T-helper 2 cell treated with Interferon-gamma antibody and Interleukin-4, amounts not matched to agents 5 μg/mL and 100 μg/mL, for 36 hours (primary cell): Measurements from ENCODE around the gene INO80C.

Experiments
- DNase-seq: peaks from one replicate; pipeline ENCODE4 v3.0.0; 2021; ENCODE audit warnings: low spot score
- H3K27ac Mint-ChIP-seq: one replicate; pipeline ENCODE4 v1.8.0; 2021; ENCODE audit warnings: mild to moderate bottlenecking, mixed read lengths
- H3K27me3 Mint-ChIP-seq: one replicate; pipeline ENCODE4 v1.8.0; 2021; ENCODE audit warnings: low read depth, mixed read lengths
- H3K36me3 Mint-ChIP-seq: one replicate; pipeline ENCODE4 v1.8.0; 2021; ENCODE audit warnings: low read depth, mixed read lengths
- H3K4me1 Mint-ChIP-seq: one replicate; pipeline ENCODE4 v1.8.0; 2021; ENCODE audit warnings: low read depth, mixed read lengths
- H3K4me3 Mint-ChIP-seq: one replicate; pipeline ENCODE4 v1.8.0; 2022; ENCODE audit warnings: mild to moderate bottlenecking, moderate library complexity, mixed read lengths
- H3K9me3 Mint-ChIP-seq: one replicate; pipeline ENCODE4 v1.8.0; 2021; ENCODE audit warnings: mixed read lengths

The INO80C gene

DNA sequence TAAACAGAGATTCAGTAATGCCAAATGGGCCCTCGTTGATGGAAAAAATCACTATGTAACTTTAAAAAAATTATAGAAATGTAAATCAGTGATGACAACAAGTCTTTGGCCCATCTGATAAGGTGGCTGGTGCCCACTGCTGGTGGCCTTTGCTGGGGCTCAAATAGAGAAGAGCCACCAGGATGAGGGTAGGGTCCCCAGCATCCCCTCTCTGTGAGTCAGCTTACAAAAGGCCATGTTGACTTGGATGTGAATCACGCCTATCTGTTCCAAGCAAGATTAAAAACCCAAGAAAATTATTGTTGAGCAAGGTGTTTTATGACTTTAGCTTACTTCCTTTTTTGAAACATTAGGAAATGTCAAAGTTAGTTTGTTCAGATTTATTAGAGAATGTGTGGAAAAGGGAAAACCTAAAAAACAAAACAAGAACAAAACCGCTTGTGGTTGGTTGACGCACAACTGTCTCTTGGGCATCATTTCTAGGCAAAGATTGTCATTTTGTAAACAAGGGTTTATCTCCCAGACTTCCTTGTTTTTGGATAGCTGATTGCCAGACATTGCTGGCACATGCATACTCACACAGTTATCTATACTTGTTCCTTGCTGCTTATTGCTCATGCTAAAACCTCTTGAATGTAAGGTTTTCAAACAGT, 66.9 kb downstream of the INO80C start:
- H3K27me3 Mint-ChIP-seq: peaks cover 18% of the 10 kb centered on the region

DNA sequence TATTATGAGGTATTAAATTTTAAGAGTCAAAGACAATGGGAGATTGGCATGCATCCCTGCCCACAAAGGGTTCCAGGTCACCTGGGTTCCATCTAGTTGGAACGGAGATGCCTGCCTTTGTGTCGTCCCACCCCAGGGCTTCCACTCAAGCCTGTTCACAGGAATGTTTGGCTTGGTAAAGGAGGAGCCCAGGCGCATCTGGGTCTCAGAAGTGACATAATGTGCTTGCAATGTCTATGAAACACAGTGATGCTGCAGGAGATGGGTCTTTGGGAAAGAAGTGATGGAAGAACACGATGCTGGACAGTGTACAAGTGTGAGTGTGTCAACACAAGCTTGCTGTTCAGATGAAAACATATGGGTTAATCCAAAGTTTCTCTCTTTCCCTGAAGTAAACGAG, 71.0 kb downstream of the INO80C start:
- H3K27me3 Mint-ChIP-seq: peaks cover 9% of the 10 kb centered on the region
- no peak overlapping the region for H3K4me3 Mint-ChIP-seq
- H3K9me3 Mint-ChIP-seq: no peaks in the 10 kb centered on the region
- no peaks in the 10 kb centered on the region for H3K4me1 Mint-ChIP-seq
- H3K36me3 Mint-ChIP-seq: no peaks in the 10 kb centered on the region
- no peak for DNase-seq
- H3K27ac Mint-ChIP-seq: no peak overlapping the region

More for the DNA sequence above, 66.9 kb downstream of the INO80C start:
- Mint-ChIP-seq H3K36me3 (no peaks in the 10 kb centered on the region), H3K9me3 (peaks cover 5% of the 10 kb centered on the region), H3K27ac (no peak overlapping the region), H3K4me1 (no peaks in the 10 kb centered on the region), H3K4me3 (no peak overlapping the region)
- no peak for DNase-seq

DNA sequence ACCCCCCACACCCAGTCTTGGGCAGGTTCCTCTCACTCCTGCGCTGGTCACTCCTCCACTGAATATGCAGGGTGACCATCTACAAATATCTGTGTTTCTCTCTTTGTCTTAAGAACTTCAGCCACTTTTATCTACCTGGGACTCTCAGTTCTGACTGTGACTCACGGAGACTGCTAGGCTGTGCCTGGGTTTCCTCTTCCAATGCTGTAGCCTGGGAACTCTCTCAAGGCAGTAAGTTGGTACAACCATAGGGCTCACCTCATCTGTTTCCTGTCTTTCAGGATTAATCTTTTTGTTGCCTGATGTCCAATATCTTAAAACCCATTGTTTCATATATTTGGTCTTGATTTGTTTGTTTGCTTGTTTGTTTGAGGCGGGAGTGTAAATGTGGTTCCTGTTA, 73.4 kb downstream of the INO80C start:
- peaks cover 5% of the 10 kb centered on the region for H3K27me3 Mint-ChIP-seq
- no peaks in the 10 kb centered on the region for H3K4me1 Mint-ChIP-seq
- no peak overlapping the region for H3K27ac Mint-ChIP-seq
- H3K9me3 Mint-ChIP-seq: no peaks in the 10 kb centered on the region
- no peaks in the 10 kb centered on the region for H3K36me3 Mint-ChIP-seq
- DNase-seq: no peak
- H3K4me3 Mint-ChIP-seq: no peak overlapping the region

DNA sequence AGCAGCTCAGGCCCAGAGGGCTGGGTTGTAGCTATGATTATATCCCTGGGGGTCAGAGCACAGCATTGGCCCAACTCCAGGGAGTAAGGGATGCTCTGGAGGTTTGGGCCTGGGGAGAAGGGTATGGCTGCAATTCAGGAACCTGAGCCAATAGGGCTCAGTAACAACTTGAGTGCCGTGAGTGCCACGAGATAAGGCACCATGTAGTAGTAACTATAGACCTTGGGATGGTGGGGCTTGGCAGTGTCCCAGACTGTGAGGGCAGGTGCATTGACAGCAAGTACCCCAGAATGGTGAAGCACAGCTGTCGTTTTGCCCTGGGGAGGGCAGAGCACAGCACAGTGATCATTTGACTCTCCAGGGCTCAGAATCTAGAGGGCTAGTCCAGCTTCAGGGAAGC, 75.5 kb downstream of the INO80C start:
- H3K27me3 Mint-ChIP-seq: peaks cover 5% of the 10 kb centered on the region
- H3K4me1 Mint-ChIP-seq: no peaks in the 10 kb centered on the region
- peaks cover under 1% of the 10 kb centered on the region for H3K36me3 Mint-ChIP-seq
- no peak overlapping the region for H3K4me3 Mint-ChIP-seq
- no peak overlapping the region for H3K27ac Mint-ChIP-seq
- no peak for DNase-seq
- peaks cover 4% of the 10 kb centered on the region for H3K9me3 Mint-ChIP-seq

DNA sequence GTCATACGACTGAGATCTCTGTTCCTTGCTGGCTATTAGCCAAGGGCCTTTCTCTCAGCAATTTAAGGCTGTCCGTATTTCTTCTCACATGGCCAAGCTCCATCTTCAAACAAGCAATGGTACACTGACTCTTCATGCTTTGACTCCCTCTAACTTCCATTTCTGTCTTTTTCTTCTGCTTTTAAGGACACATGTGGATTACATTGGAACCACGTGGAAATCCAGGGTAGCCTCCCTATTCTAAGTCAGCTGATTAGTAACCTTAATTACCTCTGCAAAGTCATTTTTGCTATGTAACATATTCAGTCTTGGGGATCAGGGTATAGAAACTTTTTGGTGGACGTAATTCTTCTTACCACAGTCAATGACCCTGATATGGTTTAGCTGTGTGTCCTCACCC, 79.2 kb downstream of the INO80C start:
- Mint-ChIP-seq H3K4me1 (peaks cover 13% of the 10 kb centered on the region), H3K27ac (no peak overlapping the region), H3K9me3 (peaks cover 8% of the 10 kb centered on the region), H3K4me3 (no peak overlapping the region), H3K36me3 (peaks cover 3% of the 10 kb centered on the region), H3K27me3 (peaks cover 8% of the 10 kb centered on the region)
- no peak for DNase-seq
